Measurements from ENCODE around the gene NELFA.

- TF ChIP-seq CTCF (IDR thresholded peaks at IDR 0.05) (no peak), POLR2AphosphoS5 (IDR thresholded peaks at IDR 0.05) (no peak)
These were observed 64.8 kb downstream of the NELFA start for GRCh38 chr4:1943928-1944327.
